ENCODE results near the gene SLC32A1. TPM values are rescaled to one million over a fixed set of nuclear protein-coding genes. Genes with fewer than 3 reads are reported as not detected.

SLC32A1 gene
- total RNA-seq, 1 donor from 2014 or later, result not detected

DNA sequence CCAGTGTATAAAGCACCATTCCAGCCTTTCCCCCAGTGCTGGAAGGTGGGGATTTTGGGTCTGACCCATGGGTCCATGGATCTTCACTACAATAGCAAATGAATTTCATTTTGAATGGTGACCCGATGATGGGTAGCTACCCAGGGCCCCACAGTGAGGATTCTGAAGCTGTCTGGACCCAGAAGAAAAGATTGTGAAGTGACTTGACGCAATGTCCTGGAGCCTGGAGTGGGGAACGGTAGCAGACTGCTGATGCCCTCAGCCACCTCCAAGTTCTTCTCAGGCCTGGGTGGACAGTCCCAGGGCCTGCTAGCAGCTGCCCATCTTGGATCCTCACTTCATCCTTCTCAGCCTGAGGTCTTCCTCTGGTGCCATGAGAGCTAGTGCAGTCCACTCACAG is 23.4 kb upstream of the SLC32A1 start:
- no peaks in the 10 kb centered on the region for H3K4me1 ChIP-seq
- H3K27ac ChIP-seq, result no peak overlapping the region
- intact Hi-C loops (cut with DNase I), result no loop called here
- H3K4me3 ChIP-seq, result no peak overlapping the region
- DNase-seq, result no peak
- H3K27me3 ChIP-seq (ENCODE audit: low read depth), result peaks cover 50% of the 10 kb centered on the region
- TF ChIP-seq CTCF (IDR thresholded peaks at IDR 0.05), result no peak
- H3K9me3 ChIP-seq, result no peaks in the 10 kb centered on the region
- no peaks in the 10 kb centered on the region for H3K36me3 ChIP-seq
- ATAC-seq, result no peak

DNA sequence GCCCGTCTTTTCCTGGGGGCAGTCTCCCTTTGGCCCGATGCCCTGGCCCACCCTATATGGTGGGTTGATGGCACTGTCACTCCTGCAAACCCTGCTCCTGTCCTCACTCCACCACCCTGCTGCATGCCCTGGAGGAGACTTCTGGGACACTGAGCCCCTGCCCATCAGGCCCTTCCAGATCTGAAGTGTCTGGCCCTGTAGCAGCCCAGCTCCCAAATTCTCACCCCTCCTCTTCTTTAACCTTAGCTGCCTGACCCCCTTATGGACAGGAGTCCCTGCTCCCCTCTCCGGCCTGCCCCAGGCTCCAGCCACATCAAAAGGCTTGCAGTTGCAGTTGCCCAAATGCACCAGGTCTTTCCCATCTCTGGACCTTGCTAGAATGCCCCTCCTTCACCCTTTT is 20.8 kb upstream of the SLC32A1 start:
- peaks cover 55% of the 10 kb centered on the region for H3K27me3 ChIP-seq (ENCODE audit: low read depth)
- no peak for TF ChIP-seq CTCF (IDR thresholded peaks at IDR 0.05)
- H3K36me3 ChIP-seq, result no peaks in the 10 kb centered on the region
- no peaks in the 10 kb centered on the region for H3K9me3 ChIP-seq
- H3K27ac ChIP-seq, result no peak overlapping the region
- no peaks in the 10 kb centered on the region for H3K4me1 ChIP-seq
- no peak for DNase-seq
- ATAC-seq, result no peak
- intact Hi-C loops (cut with DNase I), result no loop called here
- H3K4me3 ChIP-seq, result no peak overlapping the region

- Histone ChIP-seq H3K4me3 (no peak overlapping the region), H3K27ac (no peak overlapping the region), H3K27me3 (ENCODE audit: low read depth) (peaks cover 53% of the 10 kb centered on the region), H3K4me1 (no peaks in the 10 kb centered on the region), H3K36me3 (no peaks in the 10 kb centered on the region), H3K9me3 (no peaks in the 10 kb centered on the region)
- intact Hi-C loops (cut with DNase I), result no loop called here
- ATAC-seq (no peak), DNase-seq (no peak)
- no peak for TF ChIP-seq CTCF (IDR thresholded peaks at IDR 0.05)
Observed at GRCh38 chr20:38704136-38704535, 20.1 kb upstream of the SLC32A1 start.

- H3K4me3 ChIP-seq, result no peak overlapping the region
- H3K36me3 ChIP-seq, result no peaks in the 10 kb centered on the region
- H3K27ac ChIP-seq, result no peak overlapping the region
- TF ChIP-seq CTCF (IDR thresholded peaks at IDR 0.05), result no peak
- no peaks in the 10 kb centered on the region for H3K4me1 ChIP-seq
- no peak for DNase-seq
- no peak for ATAC-seq
- H3K9me3 ChIP-seq, result no peaks in the 10 kb centered on the region
- peaks cover 35% of the 10 kb centered on the region for H3K27me3 ChIP-seq (ENCODE audit: low read depth)
- intact Hi-C loops (cut with DNase I), result no loop called here
Observed at GRCh38 chr20:38706509-38706908, 17.8 kb upstream of the SLC32A1 start.

- H3K9me3 ChIP-seq, result no peaks in the 10 kb centered on the region
Observed at GRCh38 chr20:38714308-38714707, 10.0 kb upstream of the SLC32A1 start.

More at GRCh38 chr20:38714308-38714707, 10.0 kb upstream of the SLC32A1 start:
- Histone ChIP-seq H3K4me1 (no peaks in the 10 kb centered on the region), H3K27ac (no peak overlapping the region), H3K4me3 (no peak overlapping the region), H3K36me3 (no peaks in the 10 kb centered on the region), H3K27me3 (ENCODE audit: low read depth) (peaks cover 44% of the 10 kb centered on the region)
- ATAC-seq, result no peak
- intact Hi-C loops (cut with DNase I), result no loop called here
- no peak for DNase-seq
- no peak for TF ChIP-seq CTCF (IDR thresholded peaks at IDR 0.05)
